GM19328 (cell line): Measurements from ENCODE around the gene AGAP1.

Experiments used
- ATAC-seq: cut with Tn5 transposase; IDR thresholded peaks from one replicate; pipeline ENCODE4 v1.9.1; 2021; ENCODE audit warnings: mild to moderate bottlenecking, moderate library complexity; ENCODE audit not compliant: unreplicated experiment

The AGAP1 gene

DNA sequence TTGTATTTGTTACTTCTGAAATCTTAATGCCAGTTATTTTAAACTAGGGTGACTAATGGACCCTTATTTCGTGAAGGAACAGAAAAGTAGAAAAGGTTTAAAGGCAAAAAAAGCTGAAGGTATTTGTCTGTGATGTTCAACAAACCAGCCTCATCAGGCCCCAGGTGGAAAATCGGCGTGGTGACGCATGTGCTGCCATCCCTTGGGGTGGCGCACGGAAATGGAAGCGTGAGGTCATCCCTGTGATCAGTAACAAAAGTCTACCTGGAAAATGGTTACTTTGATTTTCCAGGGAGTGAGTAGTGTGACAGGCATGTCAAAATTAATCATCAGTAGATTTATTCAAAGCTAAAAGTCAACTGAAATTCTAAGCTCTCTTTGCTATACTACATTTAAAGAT lies 361.2 kb downstream of the AGAP1 start:
- no peak for ATAC-seq

- ATAC-seq: no peak
Observed at GRCh38 chr2:235856151-235856854, 362.5 kb downstream of the AGAP1 start.

DNA sequence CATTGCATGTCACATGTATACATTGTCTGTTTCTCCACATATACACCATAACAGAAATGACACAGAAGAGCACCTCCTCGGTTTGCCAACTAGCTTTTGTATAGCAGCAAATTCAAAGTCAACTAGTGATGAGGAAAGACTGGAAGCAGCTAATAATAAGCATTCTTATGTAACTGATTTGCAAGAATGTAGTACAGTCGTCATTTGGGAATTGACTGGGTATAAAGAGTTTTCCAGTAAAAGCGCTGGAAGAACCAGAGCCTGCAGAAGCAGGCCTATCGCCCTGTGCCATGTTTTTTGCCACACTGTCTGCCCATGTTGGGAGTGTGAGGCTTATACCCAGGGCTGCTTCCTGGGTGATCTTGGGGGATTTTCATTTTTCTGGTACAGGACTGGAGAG lies 363.8 kb downstream of the AGAP1 start:
- ATAC-seq: no peak

- ATAC-seq: no peak
Observed at GRCh38 chr2:235858881-235859280, 365.0 kb downstream of the AGAP1 start.

- no peak for ATAC-seq
Observed at GRCh38 chr2:235859651-235860050, 365.8 kb downstream of the AGAP1 start.

DNA sequence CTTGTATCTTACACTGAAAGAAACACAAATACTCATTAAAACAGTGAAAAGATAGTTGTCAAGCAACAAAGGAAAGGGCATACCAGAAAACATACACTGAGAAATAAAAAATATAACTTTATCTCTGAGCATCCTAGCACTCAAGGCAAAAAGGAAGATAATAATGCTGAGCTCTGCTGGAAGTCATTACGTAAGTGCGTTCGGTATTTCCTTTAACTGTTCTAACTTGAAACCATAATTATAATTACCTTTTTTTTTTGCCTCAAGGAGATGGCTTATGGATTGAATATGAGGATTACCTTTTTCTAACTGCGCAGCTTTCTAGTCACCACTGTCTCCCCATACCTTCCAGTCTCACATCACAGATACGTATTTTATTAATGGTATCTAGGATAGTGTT lies 366.3 kb downstream of the AGAP1 start:
- ATAC-seq: no peak

- ATAC-seq: no peak
Observed at GRCh38 chr2:235860871-235861270, 367.0 kb downstream of the AGAP1 start.

DNA sequence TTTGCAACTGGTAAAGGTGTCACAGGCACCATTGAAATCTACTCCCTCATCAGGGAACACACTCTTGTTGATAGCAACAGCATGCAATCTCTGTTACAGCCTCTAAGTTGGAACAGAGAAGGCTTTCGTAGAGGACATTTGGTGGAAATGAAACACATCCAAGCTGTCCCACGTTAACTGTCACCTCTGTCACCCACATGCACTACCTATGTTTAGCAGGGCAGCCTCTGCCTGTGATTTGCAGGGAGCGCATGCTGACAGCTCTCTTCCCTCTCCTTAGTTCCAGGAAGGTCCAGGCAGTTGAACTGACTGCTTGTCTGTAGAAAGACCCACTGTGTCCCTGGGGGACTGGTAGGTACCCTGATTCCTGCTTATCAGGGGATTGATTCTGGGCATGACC lies 367.5 kb downstream of the AGAP1 start:
- no peak for ATAC-seq

DNA sequence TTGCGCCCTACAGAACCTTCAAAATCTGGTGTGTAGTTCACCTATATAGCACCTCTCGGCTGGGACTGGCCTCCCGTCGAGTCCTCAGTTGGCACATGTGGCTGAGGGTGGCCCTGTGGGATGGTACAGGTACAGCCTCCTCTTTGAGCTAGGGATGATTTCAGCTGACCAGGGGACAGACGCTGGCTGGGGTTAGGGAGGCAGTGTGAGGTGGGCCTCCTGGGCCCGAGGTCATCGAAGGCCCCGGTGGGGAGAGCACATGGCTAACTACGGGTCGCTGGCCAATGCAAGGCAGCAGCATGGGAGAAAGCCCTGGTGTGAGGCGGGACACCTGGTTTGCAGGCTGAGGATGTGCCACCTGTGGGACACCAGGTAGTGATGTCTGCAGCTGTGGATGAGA lies 369.6 kb downstream of the AGAP1 start:
- no peak for ATAC-seq

DNA sequence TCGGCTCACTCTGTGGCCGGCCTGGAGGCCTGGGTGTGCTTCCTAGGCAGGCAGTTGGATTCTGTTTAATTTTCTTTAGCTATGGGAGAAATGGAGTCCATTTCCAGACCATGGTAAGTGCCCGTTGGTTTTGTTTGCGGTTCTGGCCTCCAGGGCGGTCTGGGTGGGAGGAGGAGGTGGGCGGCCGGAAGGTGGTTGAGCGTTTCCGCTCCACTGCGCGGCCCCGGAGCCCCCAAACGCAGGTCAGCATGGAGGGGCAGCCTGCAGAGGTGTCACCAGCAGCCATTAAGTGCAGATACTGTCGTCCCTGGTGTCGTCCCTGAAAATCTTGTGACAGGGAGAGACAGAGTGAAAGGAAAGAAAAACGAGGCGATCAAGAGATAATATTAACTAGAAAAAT lies 370.5 kb downstream of the AGAP1 start:
- ATAC-seq: no peak

DNA sequence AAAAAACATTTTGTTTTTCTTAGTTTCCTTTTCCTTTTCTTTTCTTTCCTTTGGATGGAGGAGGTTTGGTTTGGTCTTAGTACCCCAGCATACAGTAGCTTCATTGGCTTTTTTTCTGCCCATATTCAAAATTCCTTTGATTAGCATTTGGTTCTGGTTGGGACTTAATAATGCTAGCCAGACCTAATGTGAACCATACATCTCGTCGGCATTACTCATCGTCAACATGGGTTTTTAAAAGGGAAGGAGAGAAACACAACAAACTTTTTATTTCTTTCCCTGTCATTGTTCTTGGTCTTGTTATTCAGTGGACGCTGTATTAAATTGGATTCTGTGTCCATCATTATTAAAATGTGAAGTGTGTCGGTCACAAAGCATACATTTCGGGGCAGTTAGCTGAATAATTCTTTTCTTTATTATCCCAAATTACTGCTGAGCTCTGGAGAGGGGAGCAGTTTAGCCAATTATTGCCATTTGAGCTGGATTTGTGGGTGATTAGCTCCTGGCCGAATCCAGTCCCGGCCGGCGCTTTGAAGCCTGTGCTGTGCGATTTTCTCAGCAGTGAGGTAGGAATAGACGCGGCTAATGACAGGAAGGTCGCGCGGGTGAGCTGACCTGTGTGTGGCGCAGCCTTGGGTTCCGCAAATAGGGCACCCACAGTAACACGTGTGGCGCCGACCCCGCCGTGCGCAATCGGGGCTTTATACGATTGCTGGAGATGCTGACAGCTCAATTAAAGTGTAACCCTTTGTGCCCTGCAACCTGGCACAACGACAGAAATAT lies 371.1 kb downstream of the AGAP1 start:
- ATAC-seq: no peak

DNA sequence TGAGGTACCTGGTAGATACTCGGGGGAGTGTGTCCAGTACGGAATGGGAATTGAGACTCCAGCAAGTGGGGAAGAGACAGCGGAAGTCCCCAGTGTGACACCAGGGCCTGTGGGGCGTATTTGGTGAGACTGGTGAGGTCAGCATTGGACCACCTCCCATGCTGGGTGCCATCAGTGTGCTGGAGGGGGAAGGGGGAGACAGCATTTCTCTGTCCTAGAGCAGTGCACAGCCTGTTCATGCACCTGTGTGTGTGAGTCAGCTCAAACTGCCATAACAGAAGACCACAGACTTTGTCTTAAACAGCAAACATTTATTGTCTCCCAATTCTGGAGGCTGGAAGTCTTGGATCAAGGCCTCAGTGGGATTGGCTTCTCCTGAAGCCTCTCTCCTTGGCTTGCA lies 372.5 kb downstream of the AGAP1 start:
- no peak for ATAC-seq

DNA sequence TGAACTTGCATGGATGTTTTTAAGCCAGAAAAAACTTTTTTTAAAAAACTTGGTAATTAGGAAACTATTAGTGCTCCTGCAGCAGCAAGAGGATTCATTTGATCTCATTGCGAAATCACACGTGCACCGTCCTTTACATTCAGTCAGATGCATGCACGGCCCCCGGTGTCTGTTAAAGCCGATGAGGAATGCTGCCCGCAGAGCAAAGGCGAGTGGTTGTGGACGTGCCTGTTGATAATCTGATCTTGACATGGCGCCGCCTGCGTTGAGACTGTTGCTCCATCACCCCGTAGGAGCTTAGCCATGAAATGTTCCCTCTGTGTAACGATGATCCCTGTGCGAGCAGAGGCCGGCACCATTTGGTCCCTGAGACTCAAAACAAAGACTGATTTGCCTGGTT lies 374.4 kb downstream of the AGAP1 start:
- no peak for ATAC-seq

- no peak for ATAC-seq
Observed at GRCh38 chr2:235868645-235869044, 374.8 kb downstream of the AGAP1 start.

- no peak for ATAC-seq
Observed at GRCh38 chr2:235870515-235870914, 376.7 kb downstream of the AGAP1 start.

- no peak for ATAC-seq
Observed at GRCh38 chr2:235876099-235876679, 382.3 kb downstream of the AGAP1 start.

DNA sequence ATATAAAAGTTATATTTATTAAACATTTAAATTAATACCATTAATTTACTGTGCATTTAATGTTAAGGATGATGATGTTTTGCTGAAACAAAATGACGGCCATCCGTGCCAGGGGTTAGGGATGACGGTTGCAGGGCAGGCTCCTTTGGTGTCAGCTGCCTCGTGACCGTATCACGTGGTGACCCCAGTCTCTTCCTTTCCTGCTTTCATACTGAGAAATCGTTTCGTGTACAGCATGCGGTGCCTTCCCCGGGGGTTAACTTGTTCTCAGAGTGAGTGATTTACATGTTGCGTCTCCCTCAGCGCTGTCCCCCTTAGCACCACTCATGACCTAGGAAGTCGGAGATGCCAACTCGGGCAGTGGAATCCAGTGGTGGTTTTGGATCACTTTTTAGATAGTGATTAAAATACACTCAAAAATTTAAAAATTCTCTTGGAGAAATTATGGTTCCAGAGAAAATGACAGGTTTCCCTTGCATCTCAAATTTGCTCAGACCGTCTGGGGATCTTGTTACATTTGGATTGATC lies 383.5 kb downstream of the AGAP1 start:
- no peak for ATAC-seq

- no peak for ATAC-seq
Observed at GRCh38 chr2:235879116-235879515, 385.3 kb downstream of the AGAP1 start.

GRCh38 chr2:235883675-235884074 lies 389.8 kb downstream of the AGAP1 start:
- no peak for ATAC-seq

- ATAC-seq: no peak
Observed at GRCh38 chr2:235889302-235889630, 395.4 kb downstream of the AGAP1 start.

GRCh38 chr2:235893129-235893698 lies 399.4 kb downstream of the AGAP1 start:
- ATAC-seq: no peak

GRCh38 chr2:235894839-235895238 lies 401.0 kb downstream of the AGAP1 start:
- ATAC-seq: no peak
